NB4 (cell line): ENCODE measurements around the gene STK39.

Experiments used
- DNase-seq: peaks from one replicate; pipeline ENCODE4 v3.0.0; 2010; ENCODE audit warnings: low read depth
- H3K4me3 ChIP-seq: one replicate; pipeline ENCODE4 v1.5.1; 2011; ENCODE audit warnings: mild to moderate bottlenecking, low read depth, low read length, moderate library complexity
- CTCF ChIP-seq: IDR thresholded peaks from one replicate; pipeline ENCODE4 v1.5.1; 2012; ENCODE audit warnings: low read depth, low read length
- MAX ChIP-seq: IDR thresholded peaks from 2 replicates; pipeline ENCODE4 v1.6.1; 2011; ENCODE audit warnings: low read depth, low read length
- MYC ChIP-seq: IDR thresholded peaks from 2 replicates; pipeline ENCODE4 v1.6.1; 2011; ENCODE audit warnings: low read depth, low read length
- POLR2A ChIP-seq: IDR thresholded peaks from 2 replicates; pipeline ENCODE4 v1.6.1; 2011; ENCODE audit warnings: mild to moderate bottlenecking; ENCODE audit not compliant: insufficient read length; ENCODE audit errors: extremely low read depth

STK39 gene

GRCh38 chr2:168182550-168183249 is 64.7 kb downstream of the STK39 start:
- TF ChIP-seq MAX, result no peak
- TF ChIP-seq MYC, result no peak
- TF ChIP-seq POLR2A, result no peak
- no peak for TF ChIP-seq CTCF
- DNase-seq, result no peak
- H3K4me3 ChIP-seq, result no peak overlapping the region

GRCh38 chr2:168181825-168182224 is 65.6 kb downstream of the STK39 start:
- no peak for DNase-seq
- TF ChIP-seq MYC (no peak), POLR2A (no peak), MAX (no peak)
- no peak overlapping the region for H3K4me3 ChIP-seq

GRCh38 chr2:168180914-168181313 is 66.5 kb downstream of the STK39 start:
- no peak for TF ChIP-seq MAX
- TF ChIP-seq POLR2A, result no peak
- no peak for TF ChIP-seq CTCF
- no peak for TF ChIP-seq MYC
- no peak for DNase-seq

DNA sequence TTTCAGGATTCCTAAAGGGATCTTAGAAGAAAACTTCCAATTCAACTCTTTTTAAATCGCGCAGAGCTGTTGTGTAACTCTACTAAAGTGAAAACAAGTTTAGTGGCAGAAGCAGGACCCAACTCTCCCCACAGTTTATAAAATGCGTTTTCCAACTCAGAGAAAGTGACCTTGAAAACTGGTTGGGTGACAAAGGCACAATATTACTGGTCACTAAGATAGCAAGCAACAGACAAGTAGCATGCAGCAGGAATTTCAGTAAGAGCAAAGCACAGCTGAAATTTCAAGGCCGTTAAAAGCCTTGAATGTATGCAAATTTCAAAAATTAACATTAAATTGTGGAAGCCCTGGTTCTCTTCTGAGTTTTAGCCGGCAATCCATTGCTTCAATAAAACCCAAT is 66.9 kb downstream of the STK39 start:
- no peak overlapping the region for H3K4me3 ChIP-seq
- DNase-seq, result no peak
- TF ChIP-seq MYC (no peak), CTCF (no peak), POLR2A (no peak), MAX (no peak)

More at GRCh38 chr2:168180914-168181313, 66.5 kb downstream of the STK39 start:
- no peak overlapping the region for H3K4me3 ChIP-seq

DNA sequence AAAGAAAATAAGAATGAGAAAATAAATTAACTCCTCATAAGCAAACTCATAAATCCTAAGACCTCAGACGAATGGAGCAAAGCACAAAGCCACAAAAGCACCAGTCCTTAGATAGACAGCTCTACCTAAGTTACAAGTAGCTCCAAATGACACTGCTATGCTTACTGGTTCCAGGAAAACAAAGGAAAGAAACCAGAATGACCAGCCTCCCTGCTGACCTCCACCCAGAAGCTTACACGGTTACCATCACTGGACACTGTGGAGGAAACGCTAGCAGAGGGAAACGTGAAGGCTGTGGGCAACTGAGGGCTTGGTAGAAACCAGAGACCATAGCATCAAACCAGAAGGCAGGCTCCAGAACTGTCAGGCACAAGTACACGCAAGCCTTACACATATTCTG is 67.8 kb downstream of the STK39 start:
- no peak for DNase-seq
- no peak overlapping the region for H3K4me3 ChIP-seq
- TF ChIP-seq MYC (no peak), CTCF (no peak), MAX (no peak), POLR2A (no peak)

DNA sequence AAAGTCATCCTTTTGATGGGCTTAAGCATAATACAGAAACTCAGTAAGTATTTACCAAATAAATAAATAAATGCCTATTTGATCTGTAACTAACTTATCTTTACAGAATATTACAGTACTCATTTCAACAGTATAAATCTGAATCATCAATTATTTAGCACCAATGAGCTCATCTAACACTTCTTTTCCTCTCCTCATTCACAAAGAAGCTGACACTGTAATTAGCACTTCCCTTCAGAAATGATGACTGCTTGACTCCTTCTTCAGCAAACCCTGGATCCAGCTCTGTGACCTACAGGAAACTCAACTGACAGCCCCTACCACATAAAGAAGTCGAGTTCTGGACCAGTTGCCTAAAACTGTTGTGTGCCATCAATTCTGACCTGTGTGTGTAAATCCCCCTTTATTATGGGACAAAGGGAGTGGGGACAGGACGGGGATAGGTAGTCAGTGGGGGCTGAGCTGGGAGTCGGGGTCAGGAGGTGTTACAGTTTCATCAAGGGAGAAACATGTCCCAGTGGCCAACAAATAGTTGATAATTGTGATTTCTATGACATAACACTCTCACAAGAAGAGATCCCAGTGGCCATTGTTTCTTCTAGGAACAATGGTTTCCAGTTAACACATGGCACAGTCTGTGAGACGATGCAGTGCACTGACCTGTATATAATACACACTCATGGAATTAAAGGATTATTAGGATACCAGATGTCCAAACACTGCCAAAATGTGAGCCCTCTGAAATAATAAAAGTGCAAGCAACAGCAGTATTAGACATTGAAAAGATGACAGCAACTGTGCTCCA is 68.7 kb downstream of the STK39 start:
- DNase-seq, result no peak
- H3K4me3 ChIP-seq, result no peak overlapping the region
- TF ChIP-seq MAX (no peak), POLR2A (no peak), MYC (no peak), CTCF (no peak)
